Kidney (tissue), 14 donors: Measurements from ENCODE around the gene CRYL1. TPM values are rescaled to one million over a fixed set of nuclear protein-coding genes. Genes with fewer than 3 reads are reported as not detected.

ENCODE experiments used
- DNase-seq, 5 donors: peaks; one replicate each; pipeline ENCODE4 v3.0.0-alpha.2; 2013 to 2020
- FAIRE-seq: peaks from 2 replicates; lab custom pipeline; 2012; peaks lifted over from hg19 to GRCh38; lab: Jason Lieb, UNC
- H3K27ac ChIP-seq, 2 donors: one replicate each; pipeline ENCODE4 v1.7.0; 2013; ENCODE audit warnings: low read depth in 2 of 2, low read length in 2 of 2, inconsistent platforms in 1 of 2
- H3K27me3 ChIP-seq: one replicate; pipeline ENCODE4 v1.7.1; 2013; ENCODE audit warnings: low read length, inconsistent platforms; ENCODE audit not compliant: control insufficient read depth, insufficient read depth
- H3K36me3 ChIP-seq, 3 donors: one replicate each; pipeline versions ENCODE4 v1.7.0 to v1.7.1; 2013; ENCODE audit warnings: low read length in 3 of 3, control low read depth in 1 of 3, inconsistent platforms in 1 of 3; ENCODE audit not compliant: insufficient read depth in 3 of 3, control insufficient read depth in 2 of 3
- H3K4me1 ChIP-seq, 3 donors: one replicate each; pipeline versions ENCODE4 v1.7.0 to v1.7.1; 2013; ENCODE audit warnings: low read length in 3 of 3, inconsistent platforms in 1 of 3, low read depth in 1 of 3; ENCODE audit not compliant: control insufficient read depth in 2 of 3, insufficient read depth in 2 of 3
- H3K4me3 ChIP-seq, 3 donors: one replicate each; pipeline versions ENCODE4 v1.7.0 to v1.8.1; 2013; ENCODE audit warnings: low read length in 3 of 3, control low read depth in 1 of 3, inconsistent platforms in 1 of 3
- H3K9ac ChIP-seq, 3 donors: one replicate each; pipeline versions ENCODE4 v1.7.0 to v1.7.1; 2013; ENCODE audit warnings: low read length in 3 of 3, control low read depth in 1 of 3, inconsistent platforms in 1 of 3
- H3K9me3 ChIP-seq, 3 donors: one replicate each; pipeline versions ENCODE4 v1.7.0 to v1.7.1; 2013; ENCODE audit warnings: low read length in 3 of 3, control low read depth in 1 of 3, inconsistent platforms in 1 of 3; ENCODE audit not compliant: control insufficient read depth in 2 of 3, insufficient read depth in 1 of 3
- CTCF ChIP-seq: IDR thresholded peaks from 3 replicates; pipeline ENCODE4 v1.5.1; 2012; ENCODE audit warnings: mild to moderate bottlenecking, moderate library complexity, borderline replicate concordance; ENCODE audit not compliant: insufficient read depth; ENCODE audit errors: extremely low read depth
- intact Hi-C: fragments of 100-400 bp; cut with DNase I; formaldehyde crosslinking; loops from one replicate; pipeline ENCODE4 v1.11.1; 2022
- polyA plus RNA-seq: library from polyadenylated mRNA; stranded (reverse); fragments of 350-450 nt; fragmentation: Illumina TruSeq; extraction: RNeasy Lipid Tissue Mini Kit (QIAGEN cat#74804); gene quantifications from one replicate; pipeline ENCODE4 v1.2.3, GENCODE V29; 2014; ENCODE audit warnings: low read depth, low replicate concordance; ENCODE audit not compliant: insufficient read depth
- total RNA-seq: library from RNA; stranded (reverse); fragmentation: NEBNext Ultra II Directional; extraction: Animal tissue kit (Norgen Biotek cat#: 25700); gene quantifications from one replicate; pipeline ENCODE4 v1.2.1, GENCODE V29; 2021
- donor health status: control.
- donor health status: control.
- donor health status: control.
- donor health status: control.
- donor health status: control.
- donor health status: DM: yes; HTN: yes; CAD: no.
- donor health status: Normal renal cell carcinoma (clear cell type).

The CRYL1 gene
- total and polyA plus RNA-seq, 2 donors from 2014 or later = 130 to 462 TPM

GRCh38 chr13:20442375-20442774 lies 83.3 kb downstream of the CRYL1 start:
- H3K27ac ChIP-seq = no peak overlapping the region
- TF ChIP-seq CTCF = no peak
- H3K9ac ChIP-seq = no peak overlapping the region
- peaks cover 0 to 9% (median 2%) of the 10 kb centered on the region in 3 donors for H3K4me1 ChIP-seq
- H3K36me3 ChIP-seq = peaks cover 0 to 7% (median 0%) of the 10 kb centered on the region in 3 donors
- no peak for DNase-seq
- intact Hi-C loops = no loop called here
- no peak for FAIRE-seq
- no peaks in the 10 kb centered on the region for H3K9me3 ChIP-seq
- H3K27me3 ChIP-seq = no peaks in the 10 kb centered on the region
- H3K4me3 ChIP-seq = no peak overlapping the region

GRCh38 chr13:20441879-20442278 lies 83.8 kb downstream of the CRYL1 start:
- intact Hi-C loops = no loop called here
- DNase-seq (no peak), FAIRE-seq (no peak)
- Histone ChIP-seq H3K4me3 (no peak overlapping the region), H3K27me3 (no peaks in the 10 kb centered on the region), H3K9me3 (no peaks in the 10 kb centered on the region), H3K4me1 (peaks cover 0 to 9% (median 2%) of the 10 kb centered on the region in 3 donors), H3K9ac (no peak overlapping the region), H3K36me3 (peaks cover 0 to 7% (median 0%) of the 10 kb centered on the region in 3 donors), H3K27ac (no peak overlapping the region)
- TF ChIP-seq CTCF = no peak

GRCh38 chr13:20441056-20441455 lies 84.6 kb downstream of the CRYL1 start:
- Histone ChIP-seq H3K4me1 (peaks cover 0 to 9% (median 2%) of the 10 kb centered on the region in 3 donors), H3K9ac (no peak overlapping the region), H3K27ac (no peak overlapping the region), H3K4me3 (no peak overlapping the region), H3K36me3 (peaks cover 0 to 7% (median 0%) of the 10 kb centered on the region in 3 donors), H3K27me3 (no peaks in the 10 kb centered on the region), H3K9me3 (no peaks in the 10 kb centered on the region)
- DNase-seq (no peak), FAIRE-seq (no peak)
- intact Hi-C loops = no loop called here
- no peak for TF ChIP-seq CTCF

GRCh38 chr13:20439261-20439660 lies 86.4 kb downstream of the CRYL1 start:
- no peak for TF ChIP-seq CTCF
- DNase-seq (no peak), FAIRE-seq (no peak)
- Histone ChIP-seq H3K4me3 (no peak overlapping the region), H3K27ac (no peak overlapping the region), H3K9ac (no peak overlapping the region), H3K9me3 (no peaks in the 10 kb centered on the region), H3K36me3 (peaks cover 0 to 7% (median 0%) of the 10 kb centered on the region in 3 donors), H3K4me1 (peaks cover 0 to 9% (median 2%) of the 10 kb centered on the region in 3 donors), H3K27me3 (no peaks in the 10 kb centered on the region)
- intact Hi-C loops = no loop called here
